Pons (tissue), 1 donor: ENCODE measurements around the gene SLC25A34.

Source experiments
- DNase-seq: peaks from one replicate; pipeline ENCODE4 v3.0.0-alpha.2; 2016; ENCODE audit warnings: low spot score

SLC25A34 gene

GRCh38 chr1:15753776-15754175 lies 17.7 kb downstream of the SLC25A34 start:
- DNase-seq, result no peak

GRCh38 chr1:15755021-15755645 lies 19.1 kb downstream of the SLC25A34 start:
- no peak for DNase-seq

GRCh38 chr1:15755646-15756040 lies 19.6 kb downstream of the SLC25A34 start:
- peak; percentile 27 for DNase-seq

GRCh38 chr1:15756143-15757015 lies 20.3 kb downstream of the SLC25A34 start:
- DNase-seq, result peak; percentile 60

- DNase-seq, result no peak
These were observed 21.0 kb downstream of the SLC25A34 start for GRCh38 chr1:15757016-15757543.

GRCh38 chr1:15757575-15758342 lies 21.7 kb downstream of the SLC25A34 start:
- no peak for DNase-seq

GRCh38 chr1:15758343-15758931 lies 22.4 kb downstream of the SLC25A34 start, which contains the start of gene FBLIM1:
FBLIM1 (plus strand) TSS chr1:15758795; CDS start chr1:15764984, 6,189 bp downstream.
- no peak for DNase-seq

- DNase-seq, result no peak
These were observed 23.0 kb downstream of the SLC25A34 start for GRCh38 chr1:15758953-15759661.

- no peak for DNase-seq
These were observed 24.6 kb downstream of the SLC25A34 start for GRCh38 chr1:15760520-15761211.

- DNase-seq, result no peak
These were observed 25.5 kb downstream of the SLC25A34 start for GRCh38 chr1:15761366-15762128.

- DNase-seq, result no peak
These were observed 26.5 kb downstream of the SLC25A34 start for GRCh38 chr1:15762546-15762945.

GRCh38 chr1:15764269-15764764 lies 28.3 kb downstream of the SLC25A34 start:
- no peak for DNase-seq

GRCh38 chr1:15764890-15765289 lies 28.8 kb downstream of the SLC25A34 start:
- DNase-seq, result no peak

GRCh38 chr1:15765495-15766194 lies 29.6 kb downstream of the SLC25A34 start:
- DNase-seq, result no peak

GRCh38 chr1:15767941-15768340 lies 31.9 kb downstream of the SLC25A34 start:
- DNase-seq, result no peak

GRCh38 chr1:15768388-15768787 lies 32.3 kb downstream of the SLC25A34 start:
- DNase-seq, result no peak

- DNase-seq, result no peak
These were observed 34.4 kb downstream of the SLC25A34 start for GRCh38 chr1:15770313-15770962.

GRCh38 chr1:15771836-15772515 lies 35.9 kb downstream of the SLC25A34 start:
- DNase-seq, result no peak
